GM21423 (cell line): ENCODE measurements around the gene PLAC9.
A peak's percentile ranks its signal among the peaks of the same experiment; 100 is the strongest.
"Not testable (repeated sequence)": the region's sequence is repeated elsewhere in the genome, so short reads cannot be mapped to it uniquely, and the experiment has no call there.

Experiments
- ATAC-seq: cut with Tn5 transposase; IDR thresholded peaks from one replicate; pipeline ENCODE4 v1.9.1; 2021; ENCODE audit warnings: mild to moderate bottlenecking, moderate library complexity; ENCODE audit not compliant: unreplicated experiment

PLAC9 gene

DNA sequence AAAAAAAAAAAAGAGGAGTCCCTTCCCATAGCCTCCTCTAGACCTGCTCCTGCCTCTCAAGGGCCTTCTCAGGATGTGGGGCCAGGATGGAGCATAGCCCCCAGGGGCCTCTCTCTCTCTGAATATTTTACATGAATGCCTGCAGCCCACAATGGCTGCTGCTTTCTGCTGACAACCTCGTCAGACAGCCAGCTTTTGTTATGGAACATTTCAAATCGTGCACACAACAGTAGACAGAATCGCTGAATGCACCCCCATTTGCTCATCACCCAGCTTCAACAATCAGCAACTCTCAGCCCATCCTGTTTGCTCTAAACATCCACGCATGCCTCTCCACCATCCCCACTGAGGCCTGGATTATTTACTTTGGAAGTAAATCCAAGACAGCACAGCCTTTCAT is 5.4 kb downstream of the PLAC9 start:
- no peak for ATAC-seq

DNA sequence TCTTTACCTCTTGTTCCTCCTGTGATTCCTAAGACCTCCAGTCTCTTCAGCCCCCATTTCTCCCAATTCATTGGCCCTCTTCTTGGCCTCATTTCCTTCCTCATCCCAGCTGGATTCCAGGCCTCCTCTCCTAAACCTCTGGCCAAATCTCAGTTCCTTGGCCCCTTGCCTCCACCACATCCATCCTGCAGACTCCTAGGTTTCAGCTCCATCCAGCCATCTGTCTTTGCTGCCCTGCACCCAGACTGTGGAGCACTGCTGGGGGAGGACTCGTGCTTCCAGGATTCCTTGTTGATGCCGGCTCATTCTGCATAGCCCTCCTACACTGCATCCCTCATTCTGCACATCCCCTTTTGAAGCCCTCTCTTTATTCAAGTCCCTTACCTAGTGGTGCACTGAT is 6.7 kb downstream of the PLAC9 start:
- ATAC-seq: no peak

- ATAC-seq: no peak
Observed at GRCh38 chr10:80140251-80140650, 7.7 kb downstream of the PLAC9 start.

- ATAC-seq: no peak
Observed at GRCh38 chr10:80141696-80142460, 9.3 kb downstream of the PLAC9 start.

DNA sequence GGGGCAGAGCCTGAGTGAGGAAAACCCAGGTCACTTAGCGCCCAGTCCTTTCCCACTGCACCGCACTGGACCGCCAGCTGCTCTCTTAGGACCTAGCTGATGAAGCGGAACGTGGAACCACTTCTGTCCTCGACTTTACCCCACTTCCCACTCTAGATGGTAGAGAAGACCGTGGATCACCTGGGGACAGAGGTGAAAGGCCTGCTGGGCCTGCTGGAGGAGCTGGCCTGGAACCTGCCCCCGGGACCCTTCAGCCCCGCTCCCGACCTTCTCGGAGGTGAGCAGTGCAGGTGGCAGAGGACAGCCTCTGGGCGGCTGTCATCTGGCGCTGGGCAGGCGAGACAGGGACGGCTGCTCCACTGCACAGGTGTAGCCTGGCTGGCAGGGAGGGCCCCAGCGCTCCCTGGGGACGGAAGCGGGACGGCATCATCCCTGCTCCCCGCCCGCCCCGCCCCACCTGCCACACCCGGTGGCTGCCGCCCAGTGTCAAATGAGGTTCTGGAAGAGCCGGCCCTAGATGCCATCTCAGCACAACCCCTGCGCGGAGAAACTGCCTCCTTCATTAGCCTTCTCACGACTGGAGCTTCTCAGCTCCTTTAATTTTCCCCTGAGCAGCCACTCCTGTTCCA is 11.7 kb downstream of the PLAC9 start:
- ATAC-seq: peak; percentile 54

DNA sequence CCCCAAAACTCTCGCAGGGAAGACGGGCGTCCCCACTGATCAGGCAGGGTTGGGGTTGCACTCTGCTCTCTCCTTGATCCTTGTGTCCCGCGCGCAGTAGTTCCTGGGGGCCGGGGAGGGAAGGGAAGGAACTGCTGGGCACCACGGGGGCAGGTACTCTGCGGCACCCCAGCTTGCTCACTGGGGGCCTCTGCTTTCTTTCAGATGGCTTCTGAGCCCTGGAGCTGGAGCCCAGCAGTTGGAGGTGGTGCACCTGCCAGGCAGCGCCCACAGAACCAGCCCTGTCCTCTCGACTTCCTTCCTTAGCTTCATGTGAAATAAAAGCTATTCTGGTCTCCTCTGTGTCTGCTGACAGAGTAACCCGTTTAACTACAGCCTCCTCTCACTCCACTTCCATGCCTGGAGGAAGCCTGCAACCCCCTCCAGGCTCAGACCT is 12.2 kb downstream of the PLAC9 start:
- peak; percentile 33 for ATAC-seq

DNA sequence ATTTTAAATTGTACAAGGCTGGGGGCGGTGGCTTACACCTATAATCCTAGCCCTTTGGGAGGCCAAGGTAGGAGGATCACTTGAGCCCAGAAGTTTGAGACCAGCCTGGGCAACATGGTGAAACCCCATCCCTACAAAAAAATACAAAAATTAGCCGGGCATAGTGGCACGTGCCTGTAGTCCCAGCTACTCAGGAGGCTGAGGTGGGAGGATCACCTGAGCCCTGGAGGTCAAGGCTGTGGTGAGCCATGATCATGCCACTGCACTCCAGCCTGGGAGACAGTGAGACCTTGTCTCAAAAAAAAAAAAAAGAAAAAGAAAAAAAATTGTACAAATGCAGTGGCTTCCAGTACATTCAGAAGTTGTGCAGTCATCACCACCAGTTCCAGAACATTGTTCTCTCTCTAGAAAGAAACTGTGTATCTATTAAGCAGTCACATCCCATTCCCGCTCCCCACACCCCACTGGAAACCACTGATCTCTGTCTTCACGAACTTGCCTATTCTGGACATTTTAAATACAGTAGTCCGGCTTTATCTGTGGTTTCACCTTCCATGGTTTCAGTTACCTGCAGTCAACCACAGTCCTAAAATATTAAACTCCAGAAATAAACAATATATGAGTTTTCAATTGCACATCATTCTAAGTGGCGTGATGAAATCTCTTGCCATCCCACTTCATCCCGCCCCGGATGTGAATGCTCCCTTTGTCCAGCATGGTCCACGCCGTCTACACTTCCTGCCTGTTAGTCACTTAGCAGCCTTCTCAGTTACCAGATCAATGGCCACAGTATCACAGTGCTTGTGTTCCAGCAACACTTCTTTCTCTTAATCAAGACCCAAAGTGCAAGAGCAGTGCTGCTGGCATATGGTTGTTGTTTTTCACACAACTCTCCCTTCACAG is 13.1 kb downstream of the PLAC9 start:
- ATAC-seq: not testable (repeated sequence)

DNA sequence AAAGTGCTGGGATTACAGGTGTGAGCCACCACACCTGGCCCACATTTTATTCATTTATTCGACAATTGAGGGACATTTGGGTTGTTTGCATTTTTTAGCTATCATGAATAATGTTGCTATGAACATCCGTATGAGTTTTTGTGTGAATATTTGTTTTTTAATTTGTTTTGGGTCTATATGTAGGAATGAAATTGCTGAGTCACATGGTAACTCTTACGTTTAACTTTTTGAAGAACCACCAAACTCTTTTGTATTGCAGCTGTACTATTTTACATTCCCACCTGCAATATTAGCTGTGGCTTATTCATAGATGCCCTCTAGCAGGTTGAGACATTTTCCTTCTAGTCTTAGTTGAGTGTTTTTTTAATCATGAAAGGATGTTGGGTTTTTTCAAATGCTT is 14.4 kb downstream of the PLAC9 start:
- ATAC-seq: no peak

- ATAC-seq: no peak
Observed at GRCh38 chr10:80148166-80148805, 15.8 kb downstream of the PLAC9 start.

- ATAC-seq: no peak
Observed at GRCh38 chr10:80149123-80149522, 16.6 kb downstream of the PLAC9 start.

- no peak for ATAC-seq
Observed at GRCh38 chr10:80150172-80150571, 17.6 kb downstream of the PLAC9 start.

GRCh38 chr10:80152820-80153219 is 20.3 kb downstream of the PLAC9 start:
- ATAC-seq: no peak

DNA sequence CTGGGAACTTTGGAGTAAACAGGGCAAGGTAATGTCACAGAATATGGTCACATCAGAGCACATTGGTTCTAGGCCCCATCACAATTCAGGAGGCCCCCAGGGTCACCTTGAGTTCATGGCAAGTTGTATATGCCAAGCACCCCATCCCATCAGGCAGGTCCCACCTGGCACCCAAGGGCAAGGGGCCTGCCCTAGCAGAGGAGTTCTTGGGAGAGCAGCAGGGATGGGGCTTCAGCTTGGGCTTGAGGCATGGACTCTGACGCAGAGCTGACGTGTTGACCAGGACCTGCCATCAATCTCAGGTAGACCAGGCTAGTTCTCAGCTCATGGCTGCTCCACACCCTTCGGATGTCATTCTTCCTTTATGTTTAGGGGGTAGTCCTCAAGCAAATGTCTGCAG is 20.9 kb downstream of the PLAC9 start:
- no peak for ATAC-seq

- ATAC-seq: no peak
Observed at GRCh38 chr10:80154626-80154977, 22.1 kb downstream of the PLAC9 start.

- ATAC-seq: no peak
Observed at GRCh38 chr10:80154978-80155695, 22.6 kb downstream of the PLAC9 start.

GRCh38 chr10:80155696-80156215 is 23.2 kb downstream of the PLAC9 start:
- ATAC-seq: no peak

DNA sequence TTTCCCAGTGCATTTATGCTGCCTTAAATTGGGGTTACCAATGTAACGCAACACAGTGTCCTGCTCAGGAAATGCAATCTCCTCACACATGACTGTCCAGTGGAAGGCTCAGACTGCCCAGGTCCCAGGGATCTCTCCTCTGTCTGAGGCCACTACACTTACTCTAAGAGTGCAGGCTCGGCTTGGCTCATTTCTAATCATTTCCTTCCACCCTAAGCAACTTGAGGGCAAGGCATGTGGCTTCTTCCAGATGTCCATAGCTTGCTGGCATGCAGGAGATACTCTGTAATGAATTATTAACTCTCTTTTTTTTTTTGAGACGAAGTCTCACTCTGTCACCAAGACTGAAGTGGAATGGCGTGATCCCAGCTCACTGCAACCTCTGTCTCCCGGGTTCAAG is 23.7 kb downstream of the PLAC9 start:
- ATAC-seq: no peak

DNA sequence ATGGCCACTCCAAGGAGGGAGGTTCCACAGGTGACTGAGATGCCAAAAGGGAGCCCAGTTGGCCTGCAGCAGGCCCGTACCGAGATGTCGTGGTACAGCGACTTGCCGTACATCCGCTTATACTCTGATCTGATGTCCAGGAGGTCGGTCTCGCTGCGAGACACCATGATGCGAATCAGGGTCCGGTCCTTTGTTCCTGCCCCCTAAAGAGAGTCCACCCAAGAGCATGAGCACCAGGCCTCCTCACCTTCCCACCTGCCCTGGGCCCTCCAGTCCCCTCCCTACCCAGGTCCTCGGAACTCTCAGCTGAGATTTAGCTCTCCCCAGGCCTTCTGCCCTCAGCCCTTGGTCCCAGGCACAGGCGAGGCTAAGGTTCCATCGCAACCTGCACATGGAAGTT is 25.0 kb downstream of the PLAC9 start:
- no peak for ATAC-seq

GRCh38 chr10:80158126-80158525 is 25.6 kb downstream of the PLAC9 start:
- no peak for ATAC-seq

- ATAC-seq: no peak
Observed at GRCh38 chr10:80158598-80159127, 26.1 kb downstream of the PLAC9 start.
